Measurements from ENCODE around the gene SCOC. TPM values are rescaled to one million over a fixed set of nuclear protein-coding genes. Genes with fewer than 3 reads are reported as not detected.

SCOC gene
- total and polyA plus RNA-seq, 2 of the 13 experiments (the other 11 are each of a cell fraction or from before 2014, with no cell fraction given): 43.8 to 65.2 TPM

- TF ChIP-seq FOXP1 (IDR thresholded peaks at IDR 0.05) (no peak), FOXP1 (CRISPR knock-in tag; IDR thresholded peaks at IDR 0.05) (no peak), PREB (CRISPR knock-in tag; IDR thresholded peaks at IDR 0.05) (no peak), CBFB (CRISPR knock-in tag; IDR thresholded peaks at IDR 0.05) (no peak), BCL3 (CRISPR knock-in tag; IDR thresholded peaks at IDR 0.05) (no peak), MLLT10 (CRISPR knock-in tag; IDR thresholded peaks at IDR 0.05) (no peak), NKX3-1 (CRISPR knock-in tag; IDR thresholded peaks at IDR 0.05) (no peak), ELF4 (CRISPR knock-in tag; IDR thresholded peaks at IDR 0.05; ENCODE audit: borderline replicate concordance) (0 out of 2 replicates have a peak, but pooled peaks have one; percentile 29), FIP1L1 (IDR thresholded peaks at IDR 0.05; ENCODE audit: borderline replicate concordance, insufficient read depth, low read depth, low read length) (no peak), ZSCAN20 (CRISPR knock-in tag; IDR thresholded peaks at IDR 0.05; ENCODE audit: borderline replicate concordance) (no peak), GTF2F1 (IDR thresholded peaks at IDR 0.05; ENCODE audit: low read length) (no peak), KLF12 (CRISPR knock-in tag; IDR thresholded peaks at IDR 0.05; ENCODE audit: borderline replicate concordance) (no peak), ZNF318 (CRISPR knock-in tag; IDR thresholded peaks at IDR 0.05) (no peak), DR1 (CRISPR knock-in tag; IDR thresholded peaks at IDR 0.05) (no peak), HMG20B (CRISPR knock-in tag; conservative IDR thresholded peaks at IDR 0.05) (no peak), ZNF230 (CRISPR knock-in tag; IDR thresholded peaks at IDR 0.05) (no peak), GABPB1 (CRISPR knock-in tag; IDR thresholded peaks at IDR 0.05) (no peak), ZGPAT (CRISPR knock-in tag; IDR thresholded peaks at IDR 0.05) (peak; percentile 22; the same call in 1 of the 2 replicates), PPARG (CRISPR knock-in tag; conservative IDR thresholded peaks at IDR 0.05) (peak; percentile 74)
- TF ChIP-seq, protein P1, sequence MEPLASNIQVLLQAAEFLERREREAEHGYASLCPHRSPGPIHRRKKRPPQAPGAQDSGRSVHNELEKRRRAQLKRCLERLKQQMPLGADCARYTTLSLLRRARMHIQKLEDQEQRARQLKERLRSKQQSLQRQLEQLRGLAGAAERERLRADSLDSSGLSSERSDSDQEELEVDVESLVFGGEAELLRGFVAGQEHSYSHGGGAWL (CRISPR knock-in tag; IDR thresholded peaks at IDR 0.05): no peak
These were observed 10.4 kb upstream of the SCOC start (continued) for GRCh38 chr4:140363051-140363450.
